Upper lobe of left lung (tissue), 4 donors: ENCODE results near the gene HNRNPA1.

Source experiments
- CTCF ChIP-seq, 6 experiments: fragments of 450-650 bp in 4 of 6; fragments of 200-600 bp in 2 of 6; sonication (generic) in 2 of 6; IDR thresholded peaks; one replicate each; pipeline ENCODE4 v1.5.1; 2016 to 2019; ENCODE audit warnings: antibody characterized with exemption in 6 of 6
- EP300 ChIP-seq, 4 donors: sonication (generic); formaldehyde crosslinking; IDR thresholded peaks; one replicate each; pipeline ENCODE4 v1.5.1; 2017; ENCODE audit warnings: antibody characterized with exemption in 4 of 4, control low read depth in 2 of 4
- POLR2A ChIP-seq, 4 donors: fragments of 450-650 bp; IDR thresholded peaks; one replicate each; pipeline ENCODE4 v1.5.1; 2016 to 2017; ENCODE audit warnings: antibody characterized with exemption in 4 of 4, mild to moderate bottlenecking in 2 of 4
- POLR2AphosphoS5 ChIP-seq, 2 donors: sonication (generic); formaldehyde crosslinking; IDR thresholded peaks; one replicate each; pipeline ENCODE4 v1.5.1; 2017; ENCODE audit warnings: antibody characterized with exemption in 2 of 2

- TF ChIP-seq CTCF (IDR thresholded peaks at IDR 0.05) (no peak), POLR2A (IDR thresholded peaks at IDR 0.05) (no peak), POLR2AphosphoS5 (IDR thresholded peaks at IDR 0.05) (no peak), EP300 (IDR thresholded peaks at IDR 0.05) (no peak)
These were observed 6.5 kb upstream of the HNRNPA1 start for GRCh38 chr12:54273981-54274380.
